GM15510 (cell line): ENCODE measurements around the gene FAH.

ENCODE experiments used
- POLR2A ChIP-seq: IDR thresholded peaks from 3 replicates; pipeline ENCODE4 v1.6.1; 2011; ENCODE audit warnings: borderline replicate concordance; ENCODE audit not compliant: insufficient read length; ENCODE audit errors: extremely low read depth

Gene FAH

DNA sequence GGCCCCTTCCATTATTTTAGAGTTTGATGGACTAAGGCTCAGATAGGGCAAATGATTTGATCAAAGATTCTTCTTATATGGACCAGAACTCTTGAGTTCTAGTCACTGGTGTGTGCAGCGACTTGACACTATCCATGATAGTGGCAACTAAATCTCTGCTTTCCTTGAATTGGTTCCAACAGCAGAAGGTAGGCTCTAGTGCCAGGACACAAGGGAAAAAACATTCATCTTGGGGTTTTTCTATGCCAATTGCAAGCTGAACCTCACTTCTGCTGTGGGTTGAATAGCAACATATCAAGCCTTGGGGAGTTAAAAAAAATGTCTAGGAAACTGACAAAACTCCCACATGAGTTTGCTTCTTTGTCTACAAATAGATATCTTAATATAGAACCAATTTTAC is 64.1 kb downstream of the FAH start:
- TF ChIP-seq POLR2A, result no peak

DNA sequence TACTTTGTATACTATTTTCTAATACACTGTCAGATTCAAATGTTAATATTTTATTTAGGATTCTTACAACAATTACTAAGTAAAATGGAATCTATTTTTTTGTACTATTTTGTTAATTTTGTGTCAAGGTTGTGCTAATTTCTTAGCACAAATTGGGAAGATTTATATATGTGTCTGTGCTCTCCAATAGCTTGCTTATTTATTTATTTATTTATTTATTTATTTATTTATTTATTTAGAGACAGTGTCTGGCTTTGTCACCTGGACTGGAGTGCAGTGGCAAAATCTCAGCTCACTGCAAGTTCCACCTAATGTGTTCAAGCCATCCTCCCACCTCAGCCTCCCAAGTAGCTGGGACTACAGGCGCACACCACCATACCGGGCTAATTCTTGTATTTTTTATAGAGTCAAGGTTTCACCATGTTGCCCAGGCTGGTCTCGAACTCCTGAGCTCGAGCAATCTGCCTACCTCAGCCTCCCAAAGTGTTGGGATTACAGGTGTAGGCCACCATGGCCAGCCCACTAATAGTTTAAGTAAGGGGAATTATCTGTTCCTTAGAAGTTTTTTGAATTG is 64.6 kb downstream of the FAH start:
- no peak for TF ChIP-seq POLR2A

DNA sequence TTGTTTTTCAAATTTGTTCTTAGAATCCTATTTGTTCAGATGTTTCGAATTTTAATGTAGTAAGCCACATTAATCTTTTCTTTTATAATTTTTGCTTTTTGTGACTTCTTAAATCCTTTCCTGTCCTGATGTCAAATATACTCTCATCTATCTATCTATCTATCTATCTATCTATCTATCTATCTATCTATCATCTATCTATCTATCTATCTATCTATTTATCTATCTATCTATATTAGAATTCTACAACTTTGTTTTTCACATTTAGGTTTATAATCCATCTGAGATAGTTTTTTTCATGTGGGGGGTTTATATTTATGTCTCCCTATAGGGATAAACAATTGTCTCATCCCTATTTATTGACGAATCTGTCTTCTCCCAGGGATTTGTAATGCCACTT is 67.2 kb downstream of the FAH start:
- no peak for TF ChIP-seq POLR2A

DNA sequence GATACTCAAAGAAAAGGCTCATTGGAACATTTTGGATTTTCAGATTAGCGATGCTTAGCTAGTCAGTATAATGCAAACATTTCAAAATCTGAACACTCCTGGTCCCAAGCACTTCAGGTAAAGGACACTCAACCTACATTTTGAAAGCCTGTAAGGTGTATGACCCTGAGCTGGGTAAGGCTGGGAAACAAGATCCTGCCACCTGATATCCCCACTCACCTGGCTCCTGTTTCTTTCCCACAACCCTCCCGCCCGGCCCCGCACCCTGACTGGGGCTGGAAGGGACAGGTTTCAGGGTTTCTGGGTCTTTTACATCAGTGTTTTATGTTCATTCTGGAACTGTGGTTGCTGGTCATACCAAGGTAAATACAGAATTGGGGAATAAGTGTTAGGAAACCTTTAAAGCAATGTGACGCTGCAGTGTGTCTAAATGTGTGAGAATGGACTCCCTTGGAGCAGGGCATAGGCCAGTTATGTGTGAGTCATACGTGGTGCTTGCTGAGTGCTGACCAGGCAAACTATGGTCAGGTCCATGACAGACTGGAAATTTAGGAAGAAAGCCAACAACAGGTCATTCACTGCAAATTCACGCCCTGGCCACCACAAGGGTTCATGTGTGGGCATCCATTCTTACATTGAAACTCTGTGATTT is 76.3 kb downstream of the FAH start:
- no peak for TF ChIP-seq POLR2A

GRCh38 chr15:80231371-80231770 is 78.6 kb downstream of the FAH start:
- TF ChIP-seq POLR2A, result no peak

GRCh38 chr15:80233581-80233980 is 80.8 kb downstream of the FAH start:
- TF ChIP-seq POLR2A, result no peak

DNA sequence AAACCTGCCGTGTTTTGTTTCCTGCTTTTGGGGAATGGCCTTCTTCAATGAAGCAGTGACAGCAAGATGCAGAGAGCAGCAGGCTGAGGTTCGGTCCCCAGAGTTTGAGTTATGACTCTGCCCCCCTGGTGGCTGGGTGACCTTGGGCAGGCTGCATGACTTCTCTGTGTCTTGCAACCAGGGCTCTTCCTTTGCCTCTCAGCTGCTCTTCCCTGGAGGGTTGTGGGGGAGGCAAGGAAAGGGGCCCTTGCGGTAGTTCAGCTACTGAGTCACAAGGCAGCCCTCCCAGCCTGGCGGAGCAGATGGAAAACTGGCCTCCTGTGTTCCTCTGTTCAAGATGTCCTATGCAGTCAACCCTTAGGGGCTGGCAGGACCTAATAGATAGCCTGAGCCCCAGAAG is 82.1 kb downstream of the FAH start:
- TF ChIP-seq POLR2A, result no peak
